ENCODE results near the gene PRDM13. TPM values are rescaled to one million over a fixed set of nuclear protein-coding genes. Genes with fewer than 3 reads are reported as not detected.
A peak's percentile ranks its signal among the peaks of the same experiment; 100 is the strongest.

PRDM13 gene
- total and polyA plus RNA-seq, 9 of the 15 experiments (the other 6 are each of a cell fraction or from before 2014, with no cell fraction given), result not detected

GRCh38 chr6:99568103-99568933 lies 38.3 kb upstream of the PRDM13 start, which contains the start of gene CCNC (continued):
- TF ChIP-seq CUX1 (CRISPR knock-in tag; IDR thresholded peaks at IDR 0.05) (no peak), CC2D1A (IDR thresholded peaks at IDR 0.05) (peak; percentile 81), PHF21A (IDR thresholded peaks at IDR 0.05; ENCODE audit: borderline replicate concordance, low read depth) (peak; percentile 97), FOXP4 (CRISPR knock-in tag; IDR thresholded peaks at IDR 0.05; ENCODE audit: borderline replicate concordance) (peak; percentile 53; the same call in 1 of the 2 replicates), CBX1 (IDR thresholded peaks at IDR 0.05; ENCODE audit: low read depth) (peak; percentile 98), LEF1 (IDR thresholded peaks at IDR 0.05) (no peak), YBX1 (IDR thresholded peaks at IDR 0.05) (no peak), THRAP3 (IDR thresholded peaks at IDR 0.05; ENCODE audit: borderline replicate concordance) (no peak), ZFP36 (IDR thresholded peaks at IDR 0.05; ENCODE audit: low read depth, low read length, partially characterized antibody) (no peak), GABPA (tag; conservative IDR thresholded peaks at IDR 0.05; ENCODE audit: low read depth) (peak; percentile 96), ZBTB34 (CRISPR knock-in tag; IDR thresholded peaks at IDR 0.05) (no peak), SREBF2 (CRISPR knock-in tag; IDR thresholded peaks at IDR 0.05) (no peak), HDGF (IDR thresholded peaks at IDR 0.05) (no peak), ZNF165 (CRISPR knock-in tag; IDR thresholded peaks at IDR 0.05; ENCODE audit: borderline replicate concordance) (no peak), EGR1 (conservative IDR thresholded peaks at IDR 0.05) (no peak), CBFA2T3 (IDR thresholded peaks at IDR 0.05) (no peak), MEF2A (IDR thresholded peaks at IDR 0.05; ENCODE audit: control insufficient read depth, low read depth, low read length) (no peak), OTX1 (CRISPR knock-in tag; IDR thresholded peaks at IDR 0.05) (no peak), ZNF398 (CRISPR knock-in tag; IDR thresholded peaks at IDR 0.05) (no peak)

Measured in K562 (cell line).